Small intestine (tissue), 7 donors: ENCODE measurements around the gene LENG8. TPM values are rescaled to one million over a fixed set of nuclear protein-coding genes. Genes with fewer than 3 reads are reported as not detected.
"Not testable (repeated sequence)": the region's sequence is repeated elsewhere in the genome, so short reads cannot be mapped to it uniquely, and the experiment has no call there.

Experiments used
- DNase-seq, 2 donors: peaks; one replicate each; pipeline versions ENCODE4 v3.0.0 to v3.0.0-alpha.2; 2013
- FAIRE-seq: peaks from 2 replicates; lab custom pipeline; 2012; peaks lifted over from hg19 to GRCh38; lab: Jason Lieb, UNC
- H3K27ac ChIP-seq, 3 donors: one replicate each; pipeline ENCODE4 v1.5.1; 2013; ENCODE audit warnings: low read length in 2 of 3, mild to moderate bottlenecking in 2 of 3, control low read depth in 1 of 3, inconsistent platforms in 1 of 3, low read depth in 1 of 3, moderate library complexity in 1 of 3
- H3K27me3 ChIP-seq, 3 donors: one replicate each; pipeline ENCODE4 v1.6.1; 2013; ENCODE audit warnings: low read length in 3 of 3, inconsistent platforms in 1 of 3; ENCODE audit not compliant: control insufficient read depth in 3 of 3, insufficient read depth in 3 of 3
- H3K36me3 ChIP-seq, 3 donors: one replicate each; pipeline ENCODE4 v1.6.1; 2013; ENCODE audit warnings: low read length in 3 of 3, inconsistent platforms in 1 of 3, low read depth in 1 of 3, mild to moderate bottlenecking in 1 of 3, moderate library complexity in 1 of 3; ENCODE audit not compliant: control insufficient read depth in 3 of 3, insufficient read depth in 2 of 3
- H3K4me1 ChIP-seq, 3 donors: one replicate each; pipeline ENCODE4 v1.6.1; 2013; ENCODE audit warnings: low read length in 2 of 3, inconsistent platforms in 1 of 3, low read depth in 1 of 3, mild to moderate bottlenecking in 1 of 3, moderate library complexity in 1 of 3; ENCODE audit not compliant: control insufficient read depth in 3 of 3, insufficient read depth in 2 of 3
- H3K4me3 ChIP-seq, 3 donors: one replicate each; pipeline ENCODE4 v1.5.1; 2013; ENCODE audit warnings: low read length in 3 of 3, control low read depth in 1 of 3, inconsistent platforms in 1 of 3, low read depth in 1 of 3, mild to moderate bottlenecking in 1 of 3, moderate library complexity in 1 of 3
- H3K9me3 ChIP-seq, 2 donors: one replicate each; pipeline ENCODE4 v1.6.1; 2013; ENCODE audit warnings: low read depth in 1 of 2, low read length in 1 of 2; ENCODE audit not compliant: control insufficient read depth in 2 of 2, insufficient read depth in 1 of 2
- WGBS, 3 donors: extraction: QIAGEN DNeasy Blood & Tissue Kit; methylation state at CpG; one replicate each; pipeline ENCODE4 v1.1.7; 2013; 5-methylcytosine and 5-hydroxymethylcytosine counted together
- polyA plus RNA-seq, 4 donors: library from polyadenylated mRNA; stranded (reverse) in 3 of 4; unstranded in 1 of 4; fragments of 200-250 nt in 3 of 4; fragments of 120-200 nt in 1 of 4; gene quantifications; one replicate each; pipeline versions ENCODE4 v1.2.1 to v1.2.3, GENCODE V29; 2013
- donor health status: healthy with polysubstance abuse.
- donor health status: control.
- donor health status: control.
- donor health status: Bipolar disorder and iron deficiency.
- donor health status: healthy.

Gene LENG8
- polyA plus RNA-seq, 4 donors, result 51.6 to 214 (median 87.2) TPM

DNA sequence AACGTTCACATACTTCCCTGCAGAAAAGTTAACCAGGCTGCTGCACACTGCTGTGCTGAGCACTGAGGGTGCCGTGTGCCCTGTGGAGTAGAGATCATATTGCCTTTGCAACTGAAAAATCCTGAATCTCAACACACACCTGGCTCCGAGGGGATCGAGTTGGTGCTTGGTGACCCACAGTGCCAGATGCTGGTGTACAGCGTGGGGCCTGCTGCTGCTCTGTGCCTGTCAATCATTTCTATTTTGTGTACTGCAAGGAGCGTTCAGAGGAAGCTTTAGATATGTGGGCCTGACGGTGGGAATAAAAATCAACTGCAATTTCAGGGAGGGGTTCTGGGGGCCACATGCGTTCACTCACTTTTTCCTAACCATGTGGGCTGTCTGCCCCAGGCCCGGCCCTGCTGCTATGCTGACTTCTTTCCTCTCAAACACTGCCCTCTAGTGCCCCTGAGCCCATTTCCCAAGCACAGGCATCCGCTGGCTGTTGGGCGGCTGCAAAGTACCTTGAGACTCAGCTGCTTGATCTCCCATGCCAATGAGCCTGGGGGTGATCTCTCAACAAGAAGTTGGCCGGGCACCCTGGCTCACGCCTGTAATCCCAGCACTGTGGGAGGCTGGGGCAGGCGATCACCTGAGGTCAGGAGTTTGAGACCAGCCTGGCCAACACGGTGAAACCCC, 9.7 kb upstream of the LENG8 start:
- WGBS, 3 donors, result 43 to 62% (median 52%) methylated on average over 15 of the region's 15 CpGs
- H3K36me3 ChIP-seq, result peaks cover 0 to 25% (median 0%) of the 10 kb centered on the region in 3 donors
- FAIRE-seq (no peak), DNase-seq (peak; percentile 61 to 69)
- no peak overlapping the region for H3K27ac ChIP-seq
- no peak overlapping the region for H3K4me3 ChIP-seq
- no peaks in the 10 kb centered on the region for H3K27me3 ChIP-seq
- H3K9me3 ChIP-seq, result no peaks in the 10 kb centered on the region
- H3K4me1 ChIP-seq, result peaks cover 0 to 8% (median 0%) of the 10 kb centered on the region in 3 donors

DNA sequence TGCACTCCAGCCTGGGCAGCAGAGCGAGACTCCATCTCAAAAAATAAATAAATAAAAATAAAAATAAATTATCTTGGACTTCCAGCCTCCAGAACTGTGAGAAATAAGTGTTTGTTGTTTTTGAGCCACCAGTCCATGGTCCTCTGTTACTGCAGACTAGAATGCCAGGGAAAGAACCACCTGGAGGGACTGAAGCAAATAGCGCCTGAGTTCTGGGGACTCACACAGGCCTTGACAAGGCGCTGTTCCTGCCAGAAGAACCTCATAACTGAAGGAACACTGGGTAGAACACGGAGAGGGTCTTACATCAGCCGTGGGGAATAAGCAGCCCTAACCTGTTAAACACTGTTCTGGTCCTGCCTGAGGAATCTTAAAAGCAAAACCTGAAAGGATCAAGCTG, 8.4 kb upstream of the LENG8 start:
- Histone ChIP-seq H3K27me3 (no peaks in the 10 kb centered on the region), H3K9me3 (no peaks in the 10 kb centered on the region), H3K36me3 (peaks cover 0 to 25% (median 1%) of the 10 kb centered on the region in 3 donors), H3K27ac (no peak overlapping the region), H3K4me1 (peaks cover 0 to 16% (median 3%) of the 10 kb centered on the region in 3 donors), H3K4me3 (no peak overlapping the region)
- WGBS, 3 donors, result 91 to 95% (median 94%) methylated on average over 5 of the region's 5 CpGs
- no peak for DNase-seq
- FAIRE-seq, result no peak

DNA sequence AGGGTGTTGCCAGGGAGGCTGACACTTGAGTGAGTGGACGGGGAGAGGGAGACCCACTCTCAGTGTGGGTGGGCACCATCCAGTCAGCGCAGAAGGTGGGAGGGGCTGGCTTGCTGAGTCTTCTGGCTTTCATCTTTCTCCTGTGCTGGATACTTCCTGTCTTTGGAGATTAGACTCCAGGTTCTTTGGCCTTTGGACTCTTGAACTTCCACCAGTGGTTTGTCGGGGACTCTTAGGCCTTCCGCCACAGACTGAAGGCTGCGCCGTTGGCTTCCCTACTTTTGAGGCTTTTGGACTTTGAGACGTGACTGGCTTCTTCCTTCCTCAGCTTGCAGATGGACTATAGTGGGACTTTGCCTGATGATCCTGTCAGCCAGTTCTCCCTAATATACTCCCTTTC, 4.3 kb upstream of the LENG8 start:
- H3K36me3 ChIP-seq, result peaks cover 0 to 22% (median 1%) of the 10 kb centered on the region in 3 donors
- FAIRE-seq, result no peak
- no peaks in the 10 kb centered on the region for H3K9me3 ChIP-seq
- H3K4me1 ChIP-seq, result peaks cover 0 to 20% (median 9%) of the 10 kb centered on the region in 3 donors
- no peaks in the 10 kb centered on the region for H3K27me3 ChIP-seq
- H3K27ac ChIP-seq, result peak overlapping the region in 2 of 3 donors; percentile 17 to 81
- H3K4me3 ChIP-seq, result no peak overlapping the region
- peak; percentile 95 to 100 for DNase-seq
- WGBS, 3 donors, result 13 to 52% (median 48%) methylated on average over 7 of the region's 7 CpGs

DNA sequence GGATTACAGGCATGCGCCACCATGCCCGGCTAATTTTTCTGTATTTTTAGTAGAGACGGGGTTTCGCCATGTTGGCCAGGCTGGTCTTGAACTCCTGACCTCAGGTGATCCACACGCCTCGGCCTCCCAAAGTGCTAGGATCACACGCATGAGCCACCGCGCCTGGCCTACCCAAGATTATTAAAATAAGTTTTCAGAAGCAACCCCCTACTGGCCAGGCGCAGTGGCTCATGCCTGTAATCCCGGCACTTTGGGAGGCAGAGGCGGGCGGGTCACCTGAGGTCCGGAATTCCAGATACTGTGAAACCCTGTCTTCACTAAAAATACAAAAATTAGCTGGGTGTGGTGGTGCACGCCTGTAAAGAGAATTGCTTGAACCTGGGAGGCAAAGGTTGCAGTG, 2.6 kb upstream of the LENG8 start:
- not testable (repeated sequence) for H3K4me3 ChIP-seq

DNA sequence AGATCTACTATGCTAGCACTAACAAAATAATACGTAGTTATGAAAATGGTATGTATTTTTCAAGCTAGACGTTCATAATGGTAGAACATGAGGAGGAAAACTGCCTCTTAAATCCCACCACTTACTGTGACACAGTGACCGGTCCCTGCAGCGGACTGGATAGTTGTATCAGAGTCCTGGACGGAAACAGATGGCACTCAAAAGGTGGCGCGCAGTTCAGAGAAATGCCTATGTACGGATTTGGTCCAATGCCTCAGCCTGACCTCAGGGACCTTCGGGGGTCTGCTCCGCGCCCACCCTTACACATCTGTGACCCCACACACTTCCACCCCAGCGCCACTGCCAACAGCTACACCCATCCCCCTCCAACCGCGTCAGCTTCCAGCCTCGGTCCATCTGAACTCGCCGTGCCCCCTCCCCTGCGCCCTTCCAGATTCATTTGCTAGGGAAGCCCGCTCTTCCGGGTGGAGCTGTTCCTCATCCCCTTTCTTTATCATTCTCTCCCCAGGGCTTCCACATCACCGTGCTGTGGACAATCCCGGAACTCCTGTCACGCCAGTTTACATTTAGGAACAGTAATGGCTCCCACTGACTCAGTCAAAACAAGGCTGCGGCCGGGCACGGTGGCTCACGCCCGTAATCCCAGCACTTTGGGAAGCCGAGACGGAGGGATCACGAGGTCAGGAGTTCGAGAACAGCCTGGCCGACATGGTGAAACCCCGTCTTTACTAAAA, 792 bp upstream of the LENG8 start:
- DNase-seq, result peak; percentile 56 to 86
- peak overlapping the region; percentile 76 to 93 (median 79) for H3K4me3 ChIP-seq
- H3K4me1 ChIP-seq, result peaks cover 3 to 28% (median 9%) of the 10 kb centered on the region in 3 donors
- H3K27ac ChIP-seq, result peak overlapping the region; percentile 90 to 97 (median 92)
- whole genome bisulfite sequencing, 3 donors, result 0 to 1% (median 1%) methylated on average over 34 of the region's 34 CpGs
- peaks cover 12 to 37% (median 19%) of the 10 kb centered on the region in 3 donors for H3K36me3 ChIP-seq
- H3K27me3 ChIP-seq, result no peaks in the 10 kb centered on the region
- H3K9me3 ChIP-seq, result no peaks in the 10 kb centered on the region
- no peak for FAIRE-seq

More for the DNA sequence above, 2.6 kb upstream of the LENG8 start:
- not testable (repeated sequence) for FAIRE-seq, DNase-seq, H3K27ac ChIP-seq, H3K27me3 ChIP-seq, H3K9me3 ChIP-seq
- 84 to 89% (median 84%) methylated on average over 15 of the region's 15 CpGs for WGBS, 3 donors
- H3K36me3 ChIP-seq, result peaks cover 0 to 29% (median 3%) of the 10 kb centered on the region in 3 donors
- H3K4me1 ChIP-seq, result peaks cover 3 to 25% (median 9%) of the 10 kb centered on the region in 3 donors

DNA sequence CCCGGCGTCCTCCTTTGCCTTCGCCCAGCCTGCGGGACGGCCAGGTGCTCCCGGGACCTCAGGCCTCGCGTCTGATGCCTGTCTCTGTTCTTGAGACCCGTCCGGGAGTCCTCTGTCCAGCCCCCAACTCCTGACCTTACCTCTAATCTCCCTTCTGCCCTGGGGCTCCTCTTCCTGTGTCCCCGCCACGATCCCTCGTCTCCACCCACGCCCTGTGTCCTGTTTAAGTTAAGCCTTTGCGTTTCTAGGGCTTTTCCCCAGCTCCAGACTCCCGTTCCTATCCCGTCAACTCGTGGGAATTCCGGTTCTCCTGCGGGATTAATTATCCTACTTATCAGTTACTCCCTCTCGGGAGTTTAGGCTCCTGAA, 686 bp downstream of the LENG8 start:
- 0% methylated on average over 20 to 21 of the region's 21 CpGs for WGBS, 3 donors
- H3K9me3 ChIP-seq, result no peaks in the 10 kb centered on the region
- H3K27ac ChIP-seq, result peak overlapping the region; percentile 92 to 97 (median 95)
- peaks cover 3 to 25% (median 9%) of the 10 kb centered on the region in 3 donors for H3K4me1 ChIP-seq
- H3K36me3 ChIP-seq, result peaks cover 25 to 49% (median 34%) of the 10 kb centered on the region in 3 donors
- peak overlapping the region; percentile 79 to 93 (median 91) for H3K4me3 ChIP-seq
- H3K27me3 ChIP-seq, result no peaks in the 10 kb centered on the region
- DNase-seq (no peak), FAIRE-seq (no peak)

DNA sequence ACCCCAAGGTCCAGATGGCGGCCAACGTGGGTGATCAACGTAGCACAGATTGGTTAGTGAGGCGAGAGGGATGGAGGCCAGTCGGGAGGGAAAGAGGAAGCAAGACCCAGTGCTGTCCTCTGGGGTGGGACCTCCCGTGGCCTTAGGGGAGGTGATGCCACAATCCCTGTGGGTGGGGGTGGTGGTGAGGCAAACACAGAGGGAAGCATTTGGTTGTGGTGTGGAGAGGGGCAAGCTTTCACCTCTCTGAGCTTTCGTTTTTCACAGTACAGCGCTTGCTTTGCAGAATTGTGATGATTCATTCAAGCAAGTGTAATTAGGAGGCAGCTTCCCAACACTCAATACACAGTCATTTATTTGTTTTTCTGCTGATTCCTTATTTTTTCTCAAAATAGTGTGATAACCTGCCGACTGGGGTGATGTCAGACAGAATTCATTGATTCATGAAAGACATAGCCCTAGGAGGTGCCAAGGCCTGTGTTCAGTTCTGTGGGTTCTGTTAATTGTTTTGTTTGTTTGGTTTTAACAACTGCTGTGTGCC, 2.4 kb downstream of the LENG8 start:
- no peak for DNase-seq
- no peak overlapping the region for H3K27ac ChIP-seq

DNA sequence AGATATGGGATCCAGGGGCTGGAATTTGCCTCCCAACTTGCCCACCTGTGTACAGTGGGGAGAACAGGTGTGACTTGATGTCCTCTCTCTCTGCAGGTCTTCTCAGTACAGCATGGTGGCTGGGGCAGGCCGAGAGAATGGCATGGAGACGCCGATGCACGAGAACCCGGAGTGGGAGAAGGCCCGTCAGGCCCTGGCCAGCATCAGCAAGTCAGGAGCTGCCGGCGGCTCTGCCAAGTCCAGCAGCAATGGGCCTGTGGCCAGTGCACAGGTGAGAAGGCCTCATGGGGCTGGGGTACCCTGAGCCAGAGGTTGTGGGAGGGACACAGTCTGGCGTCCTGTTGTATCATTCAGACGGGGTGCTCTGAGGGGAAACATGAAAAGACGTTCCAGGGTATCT, 3.0 kb downstream of the LENG8 start:
- FAIRE-seq (no peak), DNase-seq (no peak)
- Histone ChIP-seq H3K27ac (no peak overlapping the region), H3K4me3 (no peak overlapping the region), H3K36me3 (peaks cover 32 to 63% (median 54%) of the 10 kb centered on the region in 3 donors), H3K9me3 (no peaks in the 10 kb centered on the region), H3K27me3 (no peaks in the 10 kb centered on the region), H3K4me1 (peaks cover 2 to 14% (median 3%) of the 10 kb centered on the region in 3 donors)
- WGBS, 3 donors, result 87 to 90% (median 87%) methylated on average over 11 of the region's 11 CpGs

More for the DNA sequence above, 2.4 kb downstream of the LENG8 start:
- FAIRE-seq, result no peak
- no peaks in the 10 kb centered on the region for H3K9me3 ChIP-seq
- WGBS, 3 donors, result 49 to 59% (median 57%) methylated on average over 9 of the region's 9 CpGs
- H3K4me3 ChIP-seq, result peak overlapping the region in 1 of 3 donors; percentile 1
- H3K4me1 ChIP-seq, result peaks cover 3 to 18% (median 4%) of the 10 kb centered on the region in 3 donors
- H3K36me3 ChIP-seq, result peaks cover 32 to 60% (median 49%) of the 10 kb centered on the region in 3 donors
- no peaks in the 10 kb centered on the region for H3K27me3 ChIP-seq
